ENCODE data around the gene TIE1.
"Not testable (repeated sequence)": the region's sequence is repeated elsewhere in the genome, so short reads cannot be mapped to it uniquely, and the experiment has no call there.

TIE1 gene

DNA sequence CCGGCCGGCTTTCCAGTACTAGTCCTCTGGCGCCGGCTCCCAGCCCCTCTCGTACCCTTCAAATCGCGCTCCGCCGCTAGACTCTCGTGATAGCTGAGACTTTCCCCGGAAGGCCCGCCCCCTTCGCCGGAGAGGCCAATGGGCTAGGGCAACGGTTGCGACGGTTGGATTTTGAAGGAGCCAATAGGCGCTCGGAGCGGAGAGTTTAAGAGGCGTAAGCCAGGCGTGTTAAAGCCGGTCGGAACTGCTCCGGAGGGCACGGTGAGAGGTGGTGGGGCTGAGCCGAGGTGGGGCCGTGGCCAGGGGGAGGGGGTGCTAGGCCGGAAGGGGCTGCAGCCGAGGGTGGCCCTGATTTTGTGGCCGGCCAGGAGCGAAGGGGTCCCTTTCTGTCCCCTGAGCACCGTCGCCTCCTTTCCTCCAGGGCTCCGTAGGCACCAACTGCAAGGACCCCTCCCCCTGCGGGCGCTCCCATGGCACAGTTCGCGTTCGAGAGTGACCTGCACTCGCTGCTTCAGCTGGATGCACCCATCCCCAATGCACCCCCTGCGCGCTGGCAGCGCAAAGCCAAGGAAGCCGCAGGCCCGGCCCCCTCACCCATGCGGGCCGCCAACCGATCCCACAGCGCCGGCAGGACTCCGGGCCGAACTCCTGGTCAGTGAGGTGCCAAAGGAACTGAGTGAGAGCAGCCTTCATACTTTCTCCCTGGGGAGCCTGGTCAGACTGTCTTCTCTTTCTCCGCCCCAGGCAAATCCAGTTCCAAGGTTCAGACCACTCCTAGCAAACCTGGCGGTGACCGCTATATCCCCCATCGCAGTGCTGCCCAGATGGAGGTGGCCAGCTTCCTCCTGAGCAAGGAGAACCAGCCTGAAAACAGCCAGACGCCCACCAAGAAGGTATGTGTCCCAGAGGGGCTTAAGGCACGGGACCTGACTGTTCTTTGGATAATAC lies 58.2 kb downstream of the TIE1 start, which contains the start of gene CDC20:
Gene CDC20, plus strand, starts transcription at position 236 of the 948 bp plus-strand sequence. Its CDS starts 235 bp downstream, at position 471.
- DNase-seq (ENCODE audit: low read depth in 1 of 2, low spot score in 1 of 2), result peak; percentile 97 to 100

DNA sequence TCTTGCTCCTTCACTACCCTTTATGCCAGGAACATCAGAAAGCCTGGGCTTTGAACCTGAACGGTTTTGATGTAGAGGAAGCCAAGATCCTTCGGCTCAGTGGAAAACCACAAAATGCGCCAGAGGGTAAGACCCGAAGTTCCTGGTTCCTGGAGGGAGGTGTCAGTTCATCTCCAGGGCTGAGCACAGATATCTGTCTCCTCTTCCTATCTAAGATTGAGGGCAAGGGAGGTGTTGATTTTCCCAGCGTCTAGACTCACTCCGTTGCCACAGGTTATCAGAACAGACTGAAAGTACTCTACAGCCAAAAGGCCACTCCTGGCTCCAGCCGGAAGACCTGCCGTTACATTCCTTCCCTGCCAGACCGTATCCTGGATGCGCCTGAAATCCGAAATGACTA lies 58.9 kb downstream of the TIE1 start:
- no peak for DNase-seq (ENCODE audit: low read depth in 1 of 2, low spot score in 1 of 2)

DNA sequence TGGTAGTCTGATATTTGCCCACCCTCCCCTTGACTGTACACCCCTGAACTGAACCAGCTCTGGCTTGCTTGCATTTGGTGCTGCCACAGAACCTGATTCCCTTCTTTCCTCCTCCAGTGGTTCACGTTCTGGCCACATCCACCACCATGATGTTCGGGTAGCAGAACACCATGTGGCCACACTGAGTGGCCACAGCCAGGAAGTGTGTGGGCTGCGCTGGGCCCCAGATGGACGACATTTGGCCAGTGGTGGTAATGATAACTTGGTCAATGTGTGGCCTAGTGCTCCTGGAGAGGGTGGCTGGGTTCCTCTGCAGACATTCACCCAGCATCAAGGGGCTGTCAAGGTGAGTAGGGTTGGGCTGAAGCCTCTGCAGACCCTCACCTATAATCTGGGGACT lies 59.8 kb downstream of the TIE1 start:
- no peak for DNase-seq (ENCODE audit: low read depth in 1 of 2, low spot score in 1 of 2)

DNA sequence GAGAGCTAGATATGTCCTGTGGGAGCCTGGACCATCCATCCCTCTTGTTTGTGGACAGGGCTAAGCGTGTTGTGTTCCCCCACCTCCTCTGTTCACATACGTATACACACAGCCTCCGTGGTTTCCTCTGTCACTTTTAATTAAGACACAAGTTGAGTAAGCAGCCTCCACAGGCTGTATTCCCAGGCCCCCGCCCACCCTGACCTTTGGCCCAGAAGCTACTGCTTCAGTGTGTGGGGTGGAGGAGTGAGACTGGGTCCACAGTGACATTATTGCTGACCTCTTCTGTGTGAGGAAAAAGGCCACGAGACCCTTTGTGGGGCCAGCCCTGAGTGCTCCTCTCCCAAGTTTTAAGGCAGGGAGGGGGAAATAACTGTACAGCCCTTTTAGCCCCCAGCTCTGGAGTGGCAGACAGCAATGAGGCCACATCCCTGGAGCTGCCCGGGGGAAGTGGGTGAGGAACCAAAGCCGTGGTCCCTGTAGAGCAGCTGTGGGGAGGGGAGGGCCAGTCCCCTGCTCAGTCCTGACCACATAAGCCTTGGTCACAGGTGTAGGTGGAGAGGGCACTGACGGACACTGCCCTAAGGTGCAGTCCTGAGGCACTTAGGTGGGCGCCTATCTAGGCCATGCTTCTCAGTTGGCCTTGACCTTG lies 62.6 kb downstream of the TIE1 start:
- DNase-seq (ENCODE audit: low read depth in 1 of 2, low spot score in 1 of 2), result no peak

DNA sequence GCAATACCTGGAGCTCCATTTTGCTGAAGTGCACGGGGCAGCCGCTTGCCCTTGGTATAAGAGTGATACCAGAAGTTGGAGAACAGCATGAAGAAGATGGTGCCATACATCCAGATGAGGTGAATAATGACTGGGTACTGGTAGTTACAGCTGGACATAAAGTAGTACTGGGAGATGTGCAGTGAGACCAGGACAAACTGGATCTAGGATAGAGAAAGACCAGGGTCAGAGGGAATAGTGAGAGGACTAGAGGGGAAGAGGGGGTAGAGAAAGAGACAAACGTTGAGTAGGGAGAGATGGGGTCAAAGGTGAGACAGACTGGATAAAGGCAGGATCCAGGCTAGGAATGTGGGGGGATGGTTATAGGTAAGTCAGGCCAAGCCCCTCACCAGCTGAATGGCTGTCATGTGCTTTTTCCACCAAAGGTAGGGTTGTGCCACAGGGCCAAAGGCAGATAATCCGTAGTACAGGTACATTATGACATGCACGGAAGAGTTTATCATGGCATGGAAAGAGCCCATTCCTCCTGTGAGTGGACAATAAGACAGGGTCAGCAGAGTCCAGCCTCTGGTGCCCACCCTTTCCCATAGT lies 63.2 kb downstream of the TIE1 start:
- no peak for DNase-seq (ENCODE audit: low read depth in 1 of 2, low spot score in 1 of 2)

DNA sequence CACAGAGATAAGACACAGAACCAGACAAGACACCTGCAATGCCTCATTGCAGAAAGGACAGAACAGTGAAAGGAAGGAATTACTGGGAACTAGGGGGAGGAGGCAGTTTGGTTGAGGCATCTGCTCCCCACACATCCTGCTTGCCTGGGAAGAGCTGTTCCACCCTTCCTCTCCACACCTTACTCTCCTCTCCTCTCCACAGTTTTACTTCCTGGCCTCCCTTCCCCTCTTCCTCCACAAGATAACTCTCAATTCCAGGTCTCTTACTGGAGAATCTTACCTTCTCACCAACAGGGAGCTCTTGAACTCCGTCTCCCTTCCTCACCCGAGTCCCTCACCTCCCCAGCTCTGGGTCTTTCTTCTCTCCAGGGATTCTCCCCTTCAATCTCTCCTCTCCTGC lies 64.9 kb downstream of the TIE1 start:
- DNase-seq (ENCODE audit: low read depth in 1 of 2, low spot score in 1 of 2), result no peak

DNA sequence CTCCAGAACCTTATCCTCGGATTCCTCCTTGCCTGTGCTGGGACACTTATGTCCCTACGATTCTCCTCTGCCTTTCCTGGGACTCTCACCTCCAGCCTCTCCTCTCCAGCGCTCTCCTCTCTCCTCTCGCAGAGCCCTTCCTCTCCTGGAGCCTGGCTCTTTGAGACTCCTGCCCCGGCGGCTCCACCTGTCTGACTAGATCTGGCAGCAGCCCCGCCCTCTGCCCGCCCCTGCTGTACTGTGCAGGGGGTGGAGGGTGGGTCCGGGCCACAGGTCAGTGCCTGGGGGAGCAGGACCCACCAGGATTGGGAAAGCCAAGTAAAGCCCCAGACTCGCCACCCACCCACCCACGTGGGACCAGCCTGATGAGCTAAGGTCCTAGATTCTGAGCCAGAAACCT lies 65.4 kb downstream of the TIE1 start:
- no peak for DNase-seq (ENCODE audit: low read depth in 1 of 2, low spot score in 1 of 2)

DNA sequence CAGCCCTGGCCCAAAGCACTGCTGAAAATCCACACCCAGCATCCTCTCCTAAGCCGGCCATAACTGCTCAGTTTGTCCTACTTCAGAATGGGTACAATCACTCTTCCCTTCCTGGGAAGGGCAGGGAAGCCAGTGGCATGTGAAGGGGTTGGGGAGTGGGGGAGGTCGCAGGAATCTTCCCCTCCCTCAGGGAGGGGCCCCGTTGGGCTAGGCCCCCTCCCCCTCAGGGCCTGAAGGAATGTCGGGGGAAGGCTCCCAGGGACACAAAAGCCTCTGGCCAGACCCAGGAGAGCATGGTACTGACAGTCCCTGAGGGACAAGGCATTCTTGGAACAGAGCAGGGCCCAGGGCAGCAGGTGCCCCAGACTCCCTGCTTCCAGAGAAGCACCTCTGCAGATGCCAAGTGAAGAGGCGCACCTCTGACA lies 65.8 kb downstream of the TIE1 start:
- DNase-seq (ENCODE audit: low read depth in 1 of 2, low spot score in 1 of 2), result no peak

DNA sequence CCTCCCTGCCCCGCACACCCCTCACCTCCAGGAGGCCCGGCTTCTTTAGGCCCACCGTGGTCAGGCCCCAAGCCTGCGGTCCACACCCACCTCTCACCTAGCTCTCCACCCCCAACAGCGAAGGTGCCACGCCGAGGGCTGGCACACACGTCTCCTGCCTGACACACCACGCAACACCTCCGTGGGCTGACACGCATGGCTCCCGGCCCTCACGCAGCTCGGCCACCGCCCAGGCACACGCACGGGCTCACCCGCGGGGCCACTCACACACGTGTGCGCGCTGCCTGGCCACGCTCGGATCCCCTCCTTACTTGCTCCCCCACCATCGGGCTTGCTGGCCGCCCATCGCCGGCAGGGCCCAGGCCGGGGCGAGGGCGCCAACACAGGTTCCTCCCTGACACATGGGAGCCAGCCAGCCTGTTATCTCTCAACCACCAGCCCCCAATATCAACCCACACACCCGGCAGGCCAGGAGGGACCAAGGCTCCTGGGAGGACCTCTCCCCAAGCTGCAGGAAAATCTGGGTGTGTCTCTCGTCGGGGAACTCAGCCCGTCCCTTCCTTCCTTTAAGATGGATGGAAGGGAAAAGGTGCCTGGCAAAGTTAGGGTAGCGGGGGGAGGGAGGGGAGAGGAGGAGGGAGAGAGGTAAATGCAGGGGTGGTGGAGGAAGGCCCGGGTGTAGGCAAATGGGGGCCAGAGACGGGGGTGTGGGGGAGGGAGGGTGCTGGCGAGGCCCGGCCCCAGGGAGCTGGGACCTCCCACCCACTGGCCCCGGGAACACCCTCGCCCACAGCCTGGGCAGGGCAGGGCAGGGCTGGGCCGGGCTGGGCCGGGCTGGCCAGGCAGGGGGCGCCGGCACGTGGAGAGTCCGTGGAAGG lies 66.5 kb downstream of the TIE1 start:
- peak in 1 of 2 donors; percentile 27 for DNase-seq (ENCODE audit: low read depth in 1 of 2, low spot score in 1 of 2)

DNA sequence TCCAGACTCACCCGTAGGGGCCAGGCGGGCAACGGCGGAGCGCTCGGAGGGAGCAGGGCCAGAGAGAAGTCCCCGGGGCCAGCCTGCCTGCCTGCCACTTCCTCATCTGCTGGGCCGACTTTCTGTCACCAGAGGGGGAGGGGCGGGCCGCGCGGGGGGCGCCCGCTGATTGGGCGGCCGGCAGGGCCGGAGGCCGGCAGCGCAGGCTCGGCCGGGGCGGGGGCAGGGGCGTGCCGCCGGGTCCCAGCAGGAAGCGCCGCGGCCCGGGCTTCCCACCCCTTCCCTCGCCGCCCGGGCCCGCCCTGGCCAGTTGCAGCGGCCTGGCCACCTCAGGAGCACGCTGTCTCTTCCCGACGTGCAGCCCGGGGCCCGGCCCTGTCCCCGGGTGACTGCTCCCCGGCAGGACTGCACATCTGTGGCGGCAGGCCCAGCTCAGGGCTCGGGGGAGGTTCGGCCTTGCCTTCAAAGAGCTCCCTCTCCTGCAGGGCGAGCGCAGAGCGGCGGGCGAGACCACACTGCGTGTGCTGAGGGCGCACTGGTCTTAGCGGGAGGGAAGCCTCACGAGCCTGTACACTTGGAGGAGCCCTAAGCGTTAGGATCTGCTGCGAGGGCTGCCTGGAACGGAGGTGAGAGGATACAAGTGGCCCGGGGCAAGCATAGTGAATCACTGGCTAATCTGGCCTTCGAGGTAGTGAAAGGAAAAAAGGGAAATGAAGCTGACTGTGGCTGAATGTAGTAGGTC lies 67.3 kb downstream of the TIE1 start, which contains the start of gene ELOVL1:
Gene ELOVL1, minus strand, starts transcription at position 108 of the 742 bp plus-strand sequence. CDS start 2,402 bp downstream, outside the sequence.
- DNase-seq (ENCODE audit: low read depth in 1 of 2, low spot score in 1 of 2), result peak; percentile 74 to 82

DNA sequence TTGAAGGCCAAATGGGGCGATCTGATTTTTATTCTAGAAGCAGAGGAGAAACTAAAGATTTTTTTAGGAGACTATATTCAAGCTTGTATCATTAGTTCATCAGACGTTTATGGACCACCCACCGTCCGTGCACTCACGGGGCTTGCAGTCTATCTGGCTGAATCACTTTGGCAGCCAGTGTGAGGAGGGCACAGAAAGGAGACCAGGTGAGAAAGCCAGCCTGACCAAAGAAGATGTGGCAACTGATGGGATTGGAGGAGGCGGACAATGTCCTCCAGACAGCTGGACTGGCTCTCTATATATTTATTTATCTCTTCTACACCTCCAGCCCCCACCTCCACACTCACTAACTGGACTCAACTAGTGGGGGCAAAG lies 67.9 kb downstream of the TIE1 start:
- no peak for DNase-seq (ENCODE audit: low read depth in 1 of 2, low spot score in 1 of 2)

DNA sequence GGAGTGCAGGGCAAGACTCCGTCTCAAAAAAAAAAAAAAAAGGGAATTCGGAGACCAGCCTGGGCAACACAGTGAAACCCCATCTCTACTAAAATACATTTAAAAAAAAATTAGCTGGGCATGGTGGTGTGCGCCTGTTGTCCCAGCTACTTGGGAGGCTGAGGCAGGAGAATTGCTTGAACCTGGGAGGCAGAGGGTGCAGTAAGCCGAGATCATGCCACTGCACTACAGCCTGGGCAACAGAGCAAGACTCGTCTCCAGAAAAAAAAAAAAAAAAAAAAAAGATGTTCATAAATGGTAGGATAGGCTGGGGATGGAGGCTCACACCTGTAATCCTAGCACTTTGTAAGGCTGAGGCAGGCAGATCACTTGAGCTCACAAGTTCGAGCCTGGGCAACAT lies 69.0 kb downstream of the TIE1 start:
- DNase-seq (ENCODE audit: low read depth in 1 of 2, low spot score in 1 of 2), result not testable (repeated sequence)

DNA sequence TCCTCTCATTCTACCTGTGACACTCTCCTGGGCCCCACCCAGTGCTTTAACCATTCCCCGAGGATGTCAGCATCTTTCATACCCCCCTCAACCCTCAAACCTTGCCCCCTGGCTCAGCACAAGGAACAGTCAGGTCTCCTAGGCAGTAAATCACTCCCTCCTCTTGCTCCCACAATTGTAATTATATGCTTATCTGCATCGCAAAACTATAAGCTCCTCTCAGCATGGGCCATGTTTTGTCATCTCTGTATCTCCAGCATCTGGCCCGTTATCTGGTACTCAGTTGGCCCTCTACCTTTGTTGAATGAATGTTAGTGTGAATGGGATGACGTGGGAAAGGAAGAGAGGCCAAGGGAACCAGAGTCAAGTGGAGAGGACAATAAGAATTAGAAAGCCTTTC lies 69.8 kb downstream of the TIE1 start:
- DNase-seq (ENCODE audit: low read depth in 1 of 2, low spot score in 1 of 2), result no peak

DNA sequence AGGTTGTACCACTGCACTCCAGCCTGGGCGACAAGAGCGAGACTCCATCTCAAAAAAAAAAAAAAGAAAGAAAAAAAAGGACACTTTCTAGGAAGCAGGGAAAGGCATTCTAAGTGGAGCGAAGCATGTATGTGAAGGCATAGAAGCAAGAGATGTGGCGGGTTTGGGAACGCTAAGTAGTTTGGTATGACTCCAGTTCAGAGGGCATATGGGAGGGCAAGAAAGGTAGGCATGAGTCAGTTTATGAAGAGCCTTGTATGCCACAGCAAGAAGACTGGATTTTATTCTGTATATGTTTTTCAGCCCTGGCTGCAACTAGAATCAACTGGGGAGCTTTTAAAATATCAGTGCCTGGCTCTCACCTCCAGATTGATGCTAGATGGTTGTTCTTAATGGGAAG lies 71.4 kb downstream of the TIE1 start:
- no peak for DNase-seq (ENCODE audit: low read depth in 1 of 2, low spot score in 1 of 2)

Data from activated CD4-positive, alpha-beta T cell treated with anti-CD3 and anti-CD28 coated beads, Interleukin-2, amount 50 U/mL, for 24 hours (primary cell).